T1000 (cell line): ENCODE data around the gene TEX13A.
"Not testable (repeated sequence)": the region's sequence is repeated elsewhere in the genome, so short reads cannot be mapped to it uniquely, and the experiment has no call there.

Source experiments
- DNase-seq: peaks from one replicate; lab custom pipeline; 2025; ENCODE audit warnings: mixed read lengths; lab: John Stamatoyannopoulos, UW

Gene TEX13A, protein sequence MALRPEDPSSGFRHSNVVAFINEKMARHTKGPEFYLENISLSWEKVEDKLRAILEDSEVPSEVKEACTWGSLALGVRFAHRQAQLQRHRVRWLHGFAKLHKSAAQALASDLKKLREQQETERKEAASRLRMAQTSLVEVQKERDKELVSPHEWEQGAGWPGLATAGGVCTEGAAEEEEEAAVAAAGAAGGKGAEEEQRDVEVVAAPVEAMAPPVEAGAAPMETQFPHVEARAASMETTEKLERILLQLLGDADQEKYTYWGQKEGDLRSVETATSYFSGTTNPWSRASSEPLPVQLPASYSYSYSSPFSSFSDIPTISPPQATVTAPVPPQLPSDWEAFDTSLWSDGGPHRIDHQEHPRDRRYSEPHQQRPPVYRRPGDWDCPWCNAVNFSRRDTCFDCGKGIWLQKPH

DNA sequence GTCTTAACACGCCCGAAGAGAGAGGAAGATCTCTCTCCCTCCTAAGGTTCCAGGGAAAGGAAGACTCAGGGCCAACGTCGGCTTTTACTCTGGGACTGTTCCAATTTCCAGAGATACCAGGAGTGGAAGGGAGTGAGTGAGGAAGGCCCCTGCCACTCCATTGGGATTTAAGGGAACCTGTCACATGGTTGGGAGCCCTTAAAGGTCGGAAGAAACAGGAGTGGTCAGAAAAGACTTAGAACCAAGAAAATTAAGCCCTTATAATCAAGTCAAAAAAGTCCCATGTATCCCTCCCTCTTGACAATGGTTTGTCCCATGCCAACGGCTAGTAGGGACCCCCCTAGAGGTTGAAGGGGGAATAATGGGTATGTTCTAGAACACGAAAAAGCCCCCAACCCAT, at the start of gene TEX13A:
TEX13A (minus strand) TSS at position 59 of the 400 bp plus-strand sequence. CDS start 297 bp downstream, outside the sequence.
- DNase-seq: no peak

DNA sequence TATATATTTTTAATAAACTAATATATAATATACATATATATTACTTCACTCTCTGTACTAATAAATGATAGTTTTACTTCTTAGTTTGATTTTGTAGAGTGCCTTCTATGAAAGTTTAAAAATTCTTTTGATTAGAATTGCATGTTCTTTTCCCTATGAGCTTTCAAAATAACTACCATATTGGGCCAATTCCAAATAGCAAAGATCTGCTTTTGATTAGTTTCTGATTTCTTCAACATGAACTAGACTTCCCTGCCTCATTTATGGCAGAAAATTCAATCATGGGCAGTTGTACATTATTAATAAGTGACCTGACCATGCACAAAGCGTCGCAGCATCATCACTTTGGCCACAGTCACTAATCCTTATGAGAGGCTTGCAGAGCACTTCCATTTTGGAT, 48.9 kb upstream of the TEX13A start:
- DNase-seq: no peak

DNA sequence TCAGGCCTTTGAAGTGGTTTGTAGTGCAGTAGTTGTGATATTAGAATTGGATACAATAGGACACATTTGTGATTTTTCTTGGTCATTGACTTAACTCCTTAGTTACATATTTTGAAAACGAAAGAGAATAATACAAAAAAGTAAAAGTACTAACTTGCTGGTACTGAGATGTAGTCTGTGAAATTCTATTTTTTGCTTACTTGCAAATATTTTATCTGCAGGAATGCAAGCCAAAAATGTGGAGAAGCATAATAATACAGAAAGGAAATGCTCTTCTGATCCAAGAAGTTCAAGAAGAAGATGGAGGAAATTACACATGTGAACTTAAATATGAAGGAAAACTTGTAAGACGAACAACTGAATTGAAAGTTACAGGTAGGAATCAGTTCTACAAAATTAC, 46.7 kb upstream of the TEX13A start:
- DNase-seq: no peak

DNA sequence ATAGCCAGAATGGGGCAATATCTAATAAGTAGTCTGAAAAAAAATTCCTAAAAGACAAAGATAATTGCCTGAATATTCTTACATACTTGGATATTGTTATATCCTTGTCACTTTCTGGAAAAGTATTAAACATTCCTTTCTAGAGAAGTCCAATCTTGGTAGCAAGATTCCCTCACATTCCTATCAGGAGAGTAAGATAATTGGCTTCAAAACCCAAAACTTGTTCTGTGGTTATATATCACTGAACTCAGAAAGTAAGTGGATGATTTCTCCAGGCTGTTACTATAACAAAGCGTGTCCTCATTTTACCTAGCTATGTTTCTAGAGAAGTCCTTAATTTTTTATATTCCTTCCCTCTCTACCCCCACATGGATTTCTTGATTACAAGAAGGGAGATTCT, 46.0 kb upstream of the TEX13A start:
- no peak for DNase-seq

DNA sequence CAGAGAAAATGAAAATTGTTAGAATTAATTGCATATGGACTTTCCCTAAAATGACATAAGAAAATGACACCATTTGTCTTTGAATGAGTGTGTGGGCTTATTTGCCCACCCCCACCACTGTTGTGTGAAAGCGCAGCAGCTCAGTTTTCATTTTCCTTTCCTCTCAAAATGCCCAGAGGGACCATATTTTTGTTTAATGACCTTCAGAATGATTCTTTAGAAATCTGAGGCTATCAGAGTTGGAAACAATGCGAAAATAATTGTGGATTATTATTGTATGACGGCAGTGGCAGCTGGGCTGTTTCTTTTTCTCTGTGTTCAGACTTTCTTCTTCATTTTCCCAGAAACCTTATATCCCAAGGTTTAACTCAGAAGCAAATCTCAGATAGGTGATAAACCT, 44.6 kb upstream of the TEX13A start:
- DNase-seq: no peak

DNA sequence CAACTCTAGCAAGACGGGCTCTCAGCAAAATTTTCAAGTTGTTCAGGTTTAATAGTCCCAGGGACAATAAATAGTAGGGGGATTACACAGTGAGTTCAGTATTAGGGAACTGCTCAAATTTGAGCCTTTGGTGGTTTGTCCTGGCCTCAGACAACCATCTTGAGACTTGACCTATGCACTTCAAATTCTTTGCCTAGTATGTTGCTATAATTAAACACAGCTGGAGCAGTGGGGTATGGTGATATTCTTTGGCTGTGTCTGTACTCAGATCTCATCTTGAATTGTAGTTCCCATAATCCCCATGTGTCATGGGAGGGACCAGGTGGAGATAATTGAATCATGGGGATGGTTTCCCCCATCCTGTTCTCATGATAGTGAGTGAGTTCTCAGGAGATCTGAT, 43.3 kb upstream of the TEX13A start:
- DNase-seq: no peak

DNA sequence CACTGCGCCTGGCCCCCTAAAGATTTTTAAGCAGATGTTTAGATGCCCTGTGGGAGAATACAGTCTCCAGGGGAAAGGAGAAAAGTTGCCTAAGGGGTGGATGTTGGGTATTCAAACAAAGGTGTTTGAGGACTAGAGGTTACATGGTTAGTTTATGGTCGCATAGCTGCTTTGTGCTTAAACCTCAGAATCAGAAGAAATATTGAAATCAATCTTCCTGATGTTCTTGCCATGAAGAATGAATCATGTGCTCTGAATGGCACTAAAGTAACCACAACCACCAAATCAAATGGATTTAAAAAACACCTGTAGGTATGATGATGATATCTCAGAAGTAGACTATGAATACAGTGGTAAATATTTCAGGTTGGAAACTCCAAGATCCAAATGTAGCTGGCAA, 42.7 kb upstream of the TEX13A start:
- no peak for DNase-seq

DNA sequence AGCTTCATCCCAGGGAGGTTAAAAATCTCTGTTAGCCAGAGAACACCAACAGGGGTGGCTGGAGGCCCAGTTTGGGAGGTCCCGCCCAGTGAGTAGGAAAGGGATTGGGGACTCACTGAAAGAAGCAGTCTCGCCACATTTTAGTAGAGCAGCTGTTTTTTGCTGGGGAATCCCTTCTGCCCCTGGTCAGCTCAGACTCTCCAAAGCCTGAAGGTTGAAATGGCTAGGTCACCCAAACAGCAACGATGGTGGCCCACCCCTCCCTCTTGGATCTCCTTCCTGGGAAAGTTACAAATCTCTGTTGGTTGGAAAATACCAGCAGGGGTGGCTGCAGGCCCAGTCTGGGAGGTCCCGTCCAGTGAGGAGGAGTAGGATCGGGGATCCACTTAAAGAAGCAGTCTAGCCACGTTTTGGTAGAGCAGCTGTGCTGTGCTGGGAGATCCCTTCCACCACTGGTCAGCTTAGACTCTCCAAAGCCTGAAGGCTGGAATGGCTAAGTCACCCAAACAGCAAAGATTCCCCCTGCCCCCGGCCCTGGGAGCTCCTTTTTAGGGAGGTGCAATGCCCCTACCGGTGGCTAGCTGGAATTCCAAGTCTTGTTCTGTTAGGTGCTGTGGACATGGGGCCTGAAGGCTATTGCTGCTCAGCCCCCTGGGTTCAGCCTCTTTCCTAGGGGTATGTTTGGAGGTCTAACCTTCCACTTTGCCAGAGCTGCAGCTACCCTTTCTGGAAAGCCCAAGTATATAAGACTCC, 40.0 kb upstream of the TEX13A start:
- no peak for DNase-seq

DNA sequence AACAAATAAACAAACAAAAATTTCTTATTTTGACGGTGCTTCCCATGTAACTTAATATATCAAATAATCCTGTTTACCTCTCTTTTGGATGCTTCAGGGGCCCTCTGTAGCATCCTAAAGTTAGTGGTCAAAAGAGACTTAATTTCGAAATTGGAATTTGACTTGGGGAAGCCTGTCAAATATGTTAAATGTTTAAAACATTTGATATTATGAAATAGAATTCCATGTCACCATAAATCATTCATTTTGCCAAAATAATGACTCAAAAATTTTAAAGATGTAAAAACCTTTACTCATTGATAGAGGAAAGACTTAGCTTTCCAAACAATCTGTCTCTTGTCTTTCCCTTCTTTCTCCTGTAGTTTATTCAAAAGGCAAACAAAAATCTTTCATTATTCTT, 20.6 kb upstream of the TEX13A start:
- DNase-seq: no peak

DNA sequence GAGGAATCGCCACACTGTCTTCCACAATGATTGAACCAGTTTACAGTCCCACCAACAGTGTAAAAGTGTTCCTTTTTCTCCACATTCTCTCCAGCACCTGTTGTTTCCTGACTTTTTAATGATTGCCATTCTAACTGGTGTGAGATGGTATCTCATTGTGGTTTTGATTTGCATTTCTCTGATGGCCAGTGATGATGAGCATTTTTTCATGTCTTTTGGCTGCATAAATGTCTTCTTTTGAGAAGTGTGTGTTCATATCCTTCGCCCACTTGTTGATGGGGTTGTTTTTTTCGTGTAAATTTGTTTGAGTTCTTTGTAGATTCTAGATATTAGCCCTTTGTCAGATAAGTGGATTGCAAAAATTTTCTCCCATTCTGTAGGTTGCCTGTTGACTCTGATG, 16.9 kb upstream of the TEX13A start:
- DNase-seq: not testable (repeated sequence)

DNA sequence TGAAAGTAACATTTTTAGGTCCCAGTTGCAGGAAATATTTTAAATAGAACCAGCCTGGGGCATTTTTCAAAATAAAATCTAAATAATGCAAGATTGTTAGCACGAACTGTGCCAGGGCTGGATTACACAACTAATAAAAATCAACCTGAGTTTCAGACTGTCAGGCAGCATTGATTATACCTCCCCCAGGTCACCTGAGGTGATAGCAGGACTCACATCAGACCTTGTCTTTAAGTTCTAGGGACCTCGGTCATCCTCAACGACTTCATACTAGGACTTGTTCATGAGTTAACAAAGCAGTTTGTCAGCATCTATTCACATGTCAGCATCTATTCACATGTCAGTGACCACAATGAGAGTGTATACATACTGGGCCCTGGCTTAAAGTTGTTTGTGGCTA, 8.7 kb upstream of the TEX13A start:
- DNase-seq: no peak

DNA sequence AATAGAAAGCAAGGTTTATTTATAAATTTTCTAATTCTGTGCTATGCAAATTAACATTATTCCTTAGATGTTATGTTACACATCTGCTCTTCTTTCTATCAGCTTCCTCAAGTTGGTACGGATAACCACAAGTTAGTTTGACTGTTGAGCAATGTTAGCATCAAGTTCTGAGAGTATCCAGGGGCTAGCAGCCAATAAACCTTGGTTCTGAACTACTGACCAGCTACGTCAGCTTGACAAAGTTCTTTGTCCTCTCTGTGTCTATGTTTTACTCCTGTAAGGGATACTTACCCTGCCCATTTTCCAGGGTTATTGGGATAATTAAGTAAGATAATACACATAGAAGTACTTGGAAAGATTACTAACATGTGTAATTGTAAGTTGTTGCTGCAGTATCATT, 8.1 kb upstream of the TEX13A start:
- DNase-seq: no peak

DNA sequence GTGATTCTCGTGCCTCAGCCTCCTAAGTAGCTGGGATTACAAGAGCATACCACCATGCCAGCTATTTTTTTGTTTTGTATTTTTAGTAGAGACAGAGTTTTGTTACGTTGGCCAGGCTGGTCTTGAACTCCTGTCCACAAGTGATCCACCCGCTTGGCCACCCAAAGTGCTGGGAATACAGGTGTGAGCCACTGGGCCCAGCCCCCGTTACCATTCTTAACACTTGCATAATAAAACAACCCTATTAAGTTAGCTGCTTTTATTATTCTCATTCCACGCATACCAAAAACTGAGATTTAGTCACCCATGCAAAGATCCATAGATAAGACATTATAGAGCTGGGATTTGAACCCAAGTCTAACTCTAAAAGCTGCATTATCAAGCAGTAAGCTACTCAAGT, 6.0 kb upstream of the TEX13A start:
- DNase-seq: no peak

DNA sequence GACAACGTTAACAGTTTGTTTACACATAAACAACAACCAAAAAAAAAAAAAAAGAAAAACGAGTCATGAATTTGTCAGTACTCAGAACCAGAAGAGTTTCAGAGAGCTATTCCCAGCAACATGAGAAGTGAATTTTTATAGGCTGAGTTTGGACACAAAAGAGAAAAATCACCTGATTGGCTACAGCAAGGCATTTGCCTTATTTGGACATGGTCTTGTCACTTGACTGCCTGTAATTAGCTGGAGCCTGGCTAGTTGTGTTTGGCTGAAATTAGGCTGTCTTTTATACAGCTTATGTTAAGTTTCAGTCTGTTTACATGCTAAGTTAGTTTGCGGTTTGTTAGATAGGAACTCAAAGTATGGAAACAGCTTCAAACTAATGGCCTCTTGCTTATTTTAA, 880 bp upstream of the TEX13A start:
- no peak for DNase-seq

DNA sequence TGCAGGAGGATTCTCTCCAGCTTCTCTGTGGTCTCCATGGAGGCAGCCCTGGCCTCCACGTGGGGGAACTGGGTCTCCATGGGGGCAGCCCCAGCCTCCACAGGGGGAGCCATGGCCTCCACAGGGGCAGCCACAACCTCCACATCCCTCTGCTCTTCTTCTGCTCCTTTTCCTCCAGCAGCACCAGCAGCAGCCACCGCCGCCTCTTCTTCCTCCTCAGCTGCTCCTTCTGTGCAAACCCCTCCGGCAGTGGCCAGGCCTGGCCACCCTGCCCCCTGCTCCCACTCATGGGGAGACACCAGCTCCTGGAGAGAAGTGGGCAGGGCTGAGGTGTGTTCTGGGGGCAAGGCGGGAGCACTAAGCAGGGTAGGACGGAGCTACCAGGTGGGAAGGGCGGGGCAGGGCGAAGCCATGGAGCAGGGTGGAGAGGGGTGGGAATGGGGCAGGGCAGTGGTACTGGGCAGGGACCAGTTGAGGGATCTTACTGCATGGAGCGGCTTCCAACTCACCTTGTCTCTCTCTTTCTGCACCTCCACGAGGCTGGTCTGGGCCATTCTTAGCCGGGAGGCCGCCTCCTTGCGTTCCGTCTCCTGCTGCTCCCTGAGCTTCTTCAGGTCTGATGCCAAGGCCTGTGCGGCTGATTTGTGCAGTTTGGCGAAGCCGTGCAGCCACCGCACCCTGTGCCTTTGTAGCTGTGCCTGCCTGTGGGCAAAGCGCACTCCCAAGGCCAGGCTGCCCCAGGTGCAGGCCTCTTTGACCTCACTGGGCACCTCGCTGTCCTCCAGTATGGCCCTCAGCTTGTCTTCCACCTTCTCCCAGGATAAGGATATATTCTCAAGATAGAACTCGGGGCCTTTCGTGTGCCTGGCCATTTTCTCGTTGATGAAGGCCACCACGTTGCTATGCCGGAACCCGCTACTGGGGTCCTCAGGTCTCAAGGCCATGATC, 766 bp downstream of the TEX13A start:
- DNase-seq: no peak

DNA sequence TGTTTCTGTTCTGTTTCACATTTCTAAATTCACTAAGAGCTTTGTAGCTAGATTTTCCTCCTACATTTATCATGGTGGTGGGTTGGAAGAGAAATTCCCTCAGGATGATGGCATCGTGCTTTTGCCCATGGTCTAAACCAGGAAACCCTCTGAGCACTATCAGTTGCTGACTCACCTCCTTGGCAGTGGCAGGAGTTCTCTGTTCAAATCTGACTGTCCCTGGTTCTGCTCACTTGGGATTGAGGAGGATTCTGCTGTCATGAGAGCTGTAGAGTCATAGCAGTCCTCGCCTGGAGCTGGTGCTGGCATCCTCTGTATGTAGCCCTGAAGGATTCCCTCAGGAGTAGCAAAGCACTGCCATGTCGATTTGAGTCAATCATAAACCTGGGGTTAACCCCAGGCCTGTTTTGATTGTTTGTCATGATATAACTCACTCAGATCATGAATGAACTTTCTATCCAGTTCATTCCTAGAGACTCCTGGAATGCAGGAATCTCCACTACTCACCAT, 9.4 kb downstream of the TEX13A start:
- DNase-seq: peak; percentile 29

DNA sequence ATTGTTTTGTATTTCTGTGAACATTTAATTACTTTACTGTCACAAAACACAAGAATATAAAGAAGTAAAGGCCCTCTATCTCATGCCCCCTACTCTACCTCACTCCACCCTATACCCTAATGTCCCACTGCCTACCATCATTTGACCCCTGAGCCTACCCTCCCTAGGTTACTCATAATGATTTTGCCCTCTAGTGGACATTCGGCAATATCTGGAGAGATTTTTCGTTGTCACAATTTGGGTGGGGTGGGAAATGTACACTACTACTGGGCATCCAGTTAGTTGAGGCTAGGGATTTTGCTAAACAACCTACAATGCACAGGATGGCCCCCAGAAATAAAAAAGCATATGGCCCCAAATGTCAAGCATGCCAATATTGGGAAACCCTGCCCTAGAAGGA, 10.2 kb downstream of the TEX13A start:
- DNase-seq: no peak

DNA sequence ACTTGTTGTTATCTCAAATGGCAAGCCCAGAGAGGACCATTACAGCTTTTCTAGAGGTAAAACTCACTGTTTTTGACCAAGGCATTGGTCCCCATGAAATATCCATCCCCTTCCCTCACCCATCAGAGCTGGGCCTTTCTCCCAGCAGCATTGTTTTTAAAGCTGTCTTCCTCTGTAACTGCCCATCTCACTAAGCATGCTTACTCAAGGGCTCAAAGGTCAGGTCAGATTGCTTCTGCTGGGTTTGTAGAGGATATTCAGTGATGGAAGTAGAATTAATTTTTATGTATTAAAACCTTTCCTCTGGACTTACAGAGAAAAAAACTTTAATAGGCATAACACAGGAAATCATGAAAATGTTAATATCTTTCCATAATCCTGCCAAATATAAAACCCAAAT, 11.1 kb downstream of the TEX13A start:
- DNase-seq: no peak

DNA sequence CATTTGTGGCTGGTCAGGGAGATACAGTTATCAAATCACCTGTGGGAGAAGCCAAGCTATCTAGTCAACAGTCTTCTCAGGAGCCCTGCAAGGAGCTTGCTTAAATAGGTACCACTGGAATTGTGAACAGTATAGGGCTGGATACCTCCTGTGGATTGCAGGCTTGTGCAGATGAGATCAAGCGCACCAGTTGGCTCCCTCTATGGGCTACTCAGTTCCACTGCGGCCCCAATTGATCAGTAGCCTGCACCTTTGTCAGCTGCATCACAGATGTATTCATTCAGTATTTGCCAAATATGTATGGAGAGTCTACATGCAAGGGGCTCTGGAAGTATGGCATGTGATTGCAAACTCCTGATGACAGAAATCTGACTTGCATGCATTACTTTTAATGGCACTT, 28.6 kb downstream of the TEX13A start:
- no peak for DNase-seq

DNA sequence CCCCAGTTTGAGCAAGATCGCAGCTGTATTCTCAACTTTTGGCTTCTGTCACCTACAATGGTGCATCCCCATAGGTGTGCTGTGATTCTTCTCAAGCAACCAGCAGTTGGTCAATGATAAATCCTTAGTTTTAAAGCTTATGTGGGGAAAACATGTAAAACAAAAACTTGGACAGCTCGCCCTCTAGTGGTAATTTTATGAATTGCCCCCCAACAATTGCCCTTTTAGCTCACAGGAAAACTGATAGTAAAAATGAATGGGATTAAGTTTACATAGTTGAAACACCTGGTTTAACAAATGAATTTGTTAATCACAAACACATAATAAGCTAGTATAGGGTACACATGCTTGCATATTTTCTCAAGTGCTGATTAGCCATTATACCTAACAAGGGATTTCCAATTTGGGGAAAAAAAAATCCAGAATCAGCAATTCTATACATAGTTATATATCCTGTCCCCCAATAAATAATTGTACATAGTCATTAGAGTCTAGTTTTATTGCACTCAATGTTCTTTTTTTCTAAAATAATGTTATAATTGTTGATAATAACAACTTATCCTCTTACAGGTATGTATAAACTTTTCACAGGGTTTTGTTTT, 30.1 kb downstream of the TEX13A start:
- DNase-seq: no peak

DNA sequence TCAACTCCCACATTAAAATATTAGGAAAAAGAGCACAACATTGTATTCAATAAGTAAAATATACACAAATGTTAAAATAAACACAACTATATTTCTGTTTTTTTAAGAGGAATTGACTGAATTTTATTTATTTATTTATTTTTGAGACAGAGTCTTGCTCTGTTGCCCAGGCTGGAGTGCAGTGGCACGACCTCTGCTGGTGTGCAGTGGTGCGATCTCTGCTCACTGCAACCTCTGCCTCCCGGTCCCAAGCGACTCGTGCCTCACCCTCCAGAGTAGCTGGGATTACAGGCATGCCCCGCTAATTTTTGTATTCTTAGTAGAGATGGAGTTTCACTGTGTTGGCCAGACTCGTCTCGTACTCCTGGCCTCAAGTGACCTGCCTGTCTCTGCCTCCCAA, 31.4 kb downstream of the TEX13A start:
- DNase-seq: no peak

DNA sequence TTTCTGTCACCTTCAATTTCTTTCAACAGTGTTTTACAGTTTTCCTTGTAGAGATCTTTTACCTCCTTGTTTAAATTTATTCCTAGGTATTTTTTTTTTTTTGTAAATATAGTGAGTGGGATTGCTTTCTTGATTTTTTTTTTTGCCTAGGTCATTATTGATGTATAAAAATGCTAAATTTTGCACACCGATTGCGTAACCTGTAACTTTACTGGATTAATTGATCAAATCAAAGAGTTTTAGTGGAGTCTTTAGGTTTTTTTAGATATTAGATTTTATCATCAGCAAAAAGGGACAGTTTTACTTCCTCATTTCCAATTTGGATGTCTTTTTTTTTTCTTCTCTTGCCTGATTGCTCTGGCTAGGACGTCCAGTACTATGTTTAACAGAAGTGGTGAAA, 40.9 kb downstream of the TEX13A start:
- DNase-seq: no peak
